ENCODE data around the gene ERICH6B.

The ERICH6B gene

DNA sequence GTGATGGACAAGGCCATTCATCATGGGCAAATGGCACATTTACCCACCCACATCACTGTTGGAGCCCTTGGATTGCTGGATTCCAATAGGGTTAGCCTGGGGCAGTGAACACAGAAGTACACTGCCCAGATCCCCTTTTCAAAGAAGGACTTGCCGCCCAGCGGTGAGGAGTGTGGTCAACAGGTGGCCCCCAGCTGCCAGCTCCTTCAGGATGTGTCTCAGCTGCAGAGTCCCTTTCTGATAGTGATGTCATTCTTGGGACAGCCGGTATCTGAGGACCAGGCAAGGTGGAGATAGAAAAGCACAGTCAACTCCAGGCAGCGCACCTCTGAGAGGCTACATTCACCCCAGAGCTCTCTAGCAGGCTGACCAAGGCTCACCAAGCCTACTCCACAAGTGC, 16.9 kb downstream of the ERICH6B start:
- FAIRE-seq: no peak

DNA sequence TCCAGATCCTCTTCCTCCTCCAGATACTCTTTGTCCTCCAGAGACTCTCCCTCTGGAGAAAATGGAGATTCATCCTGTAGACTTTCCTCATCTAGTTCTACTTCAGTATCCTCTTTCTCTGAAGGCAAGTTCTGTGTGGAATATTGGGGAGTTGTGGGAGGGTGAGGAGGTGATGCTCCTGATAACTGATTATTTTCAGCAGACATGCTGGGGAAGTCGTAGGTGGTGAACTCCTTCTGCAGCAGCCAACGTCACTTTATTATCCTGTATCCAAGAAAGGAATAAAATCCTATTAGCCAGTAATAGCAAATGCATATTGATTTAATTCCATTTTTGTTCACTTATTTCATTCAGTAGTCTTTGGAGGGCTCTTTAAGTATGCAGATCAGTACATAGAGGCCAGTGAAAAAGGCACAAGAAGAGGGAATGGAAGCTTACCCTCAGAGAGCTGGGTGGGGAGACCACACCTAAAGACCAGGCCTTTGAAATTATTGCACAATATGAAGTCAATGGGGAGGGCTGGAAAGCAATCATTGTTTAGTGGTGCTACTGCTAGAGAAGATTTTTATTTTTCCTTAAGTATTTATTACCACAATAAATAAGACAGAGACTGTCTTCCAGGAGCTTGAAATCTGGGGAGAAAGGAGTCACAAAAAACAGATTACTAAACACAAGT, 18.6 kb downstream of the ERICH6B start:
- FAIRE-seq: no peak

DNA sequence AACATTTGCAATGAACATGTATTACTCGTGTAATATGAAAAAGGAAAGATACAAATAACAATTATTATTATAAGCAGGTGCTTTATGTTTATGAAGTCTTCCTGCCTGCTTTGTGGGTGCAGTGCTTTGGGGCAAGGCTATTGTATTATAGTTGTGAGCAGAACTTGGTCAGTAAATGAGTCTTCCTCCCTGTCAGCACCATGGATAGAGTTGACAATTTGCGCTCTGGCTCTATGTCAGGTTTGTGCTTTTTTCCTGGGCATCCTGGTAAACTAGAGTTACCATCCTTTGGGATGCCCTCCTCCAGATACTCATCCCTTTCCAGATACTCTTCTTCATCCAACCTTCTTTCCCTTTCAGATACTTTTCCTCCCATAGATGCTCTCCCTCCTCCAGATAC, 19.6 kb downstream of the ERICH6B start:
- no peak for FAIRE-seq

DNA sequence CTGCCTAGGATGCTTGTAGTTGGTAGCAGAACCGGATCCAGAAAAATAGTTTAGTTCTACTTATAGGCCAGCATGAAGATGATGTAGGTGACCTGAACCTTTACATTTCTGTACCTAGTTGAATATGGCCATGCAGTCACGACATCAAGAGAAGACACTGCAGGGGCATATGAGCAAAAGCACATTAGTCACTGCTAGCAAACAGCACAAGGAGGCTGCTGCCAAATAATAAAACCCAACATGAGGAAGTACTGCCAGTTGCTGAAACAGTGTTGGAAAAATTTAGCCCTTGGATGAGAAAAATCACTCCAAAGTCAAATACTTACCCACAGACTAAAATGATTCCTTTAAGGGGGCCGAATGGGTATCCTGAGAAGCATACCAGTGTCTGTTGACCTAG, 20.8 kb downstream of the ERICH6B start:
- FAIRE-seq: no peak

DNA sequence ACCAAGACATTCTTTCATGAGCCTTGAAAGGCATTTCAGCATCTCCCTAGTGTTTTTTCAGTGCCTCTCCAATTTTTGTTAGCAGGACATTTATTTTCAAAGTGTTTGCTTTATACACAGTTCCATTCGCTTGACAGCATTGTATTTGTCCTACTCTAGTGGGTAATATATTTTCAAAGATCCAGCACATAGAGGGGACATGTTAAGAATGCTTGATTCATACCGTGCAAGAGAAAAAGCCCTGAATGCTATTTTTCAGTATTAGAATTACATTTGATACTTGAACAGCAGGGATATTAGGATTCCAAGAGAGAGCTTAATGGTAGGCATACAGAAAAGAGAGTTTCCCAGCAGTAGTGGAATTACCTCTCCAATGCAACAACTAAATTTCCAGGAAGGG, 21.3 kb downstream of the ERICH6B start:
- FAIRE-seq: no peak

DNA sequence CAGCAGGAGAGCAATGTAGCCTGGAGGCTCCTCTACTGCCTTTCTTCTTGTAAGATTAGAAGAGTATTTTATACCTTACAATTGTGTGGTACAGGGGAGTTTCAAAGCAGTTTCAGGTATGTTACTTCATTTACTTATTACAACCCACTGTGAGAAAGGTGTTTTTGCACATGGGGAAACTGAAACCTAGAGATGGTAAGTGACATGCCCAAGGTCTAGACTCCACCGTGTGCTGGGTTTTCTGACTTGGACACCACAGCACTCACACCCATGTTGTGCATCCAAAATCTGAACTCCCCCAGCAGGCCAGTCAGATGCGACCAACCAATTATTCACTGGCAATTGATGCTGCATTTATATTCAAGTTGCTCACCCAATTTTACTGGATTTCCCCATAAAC, 22.8 kb downstream of the ERICH6B start:
- FAIRE-seq: no peak

DNA sequence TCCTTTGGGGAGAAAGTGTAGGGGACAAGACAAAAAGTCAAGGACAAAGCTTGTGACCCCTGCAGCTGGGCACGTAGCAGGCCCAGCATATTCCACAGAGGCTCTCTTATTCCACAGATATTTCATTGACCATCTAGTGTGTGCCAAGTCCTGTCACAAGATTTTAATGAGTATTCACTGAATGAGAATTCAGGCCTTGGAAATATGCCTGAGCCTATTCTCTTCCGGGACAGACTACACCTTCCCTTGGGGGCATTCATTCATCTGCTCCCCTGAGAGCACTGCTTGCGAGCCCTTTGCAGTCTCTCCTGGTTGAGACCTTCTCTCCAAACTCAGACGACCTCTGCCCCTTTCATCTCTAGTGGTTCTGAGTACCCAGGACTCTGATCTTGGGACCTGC, 25.5 kb downstream of the ERICH6B start:
- FAIRE-seq: no peak

DNA sequence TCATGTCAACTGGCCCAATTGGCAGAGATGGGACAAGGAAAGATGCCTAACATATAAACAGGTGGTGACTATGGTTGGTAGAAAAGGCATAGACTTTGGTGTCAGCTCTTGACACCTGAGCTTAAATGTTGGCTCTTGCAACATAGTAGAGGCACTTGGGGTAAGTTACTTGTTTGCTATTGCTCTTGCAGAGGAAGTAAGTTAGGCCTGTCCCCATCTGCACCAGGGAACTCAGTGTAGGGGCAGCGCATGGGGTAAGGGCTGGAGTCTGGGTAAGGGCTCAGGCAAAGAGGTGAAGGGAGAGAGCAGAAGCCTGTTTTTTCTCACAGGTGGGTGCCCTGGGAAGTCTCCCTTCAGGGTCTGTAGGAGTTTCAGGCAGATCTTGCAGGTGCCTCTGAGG, 27.6 kb downstream of the ERICH6B start:
- no peak for FAIRE-seq

DNA sequence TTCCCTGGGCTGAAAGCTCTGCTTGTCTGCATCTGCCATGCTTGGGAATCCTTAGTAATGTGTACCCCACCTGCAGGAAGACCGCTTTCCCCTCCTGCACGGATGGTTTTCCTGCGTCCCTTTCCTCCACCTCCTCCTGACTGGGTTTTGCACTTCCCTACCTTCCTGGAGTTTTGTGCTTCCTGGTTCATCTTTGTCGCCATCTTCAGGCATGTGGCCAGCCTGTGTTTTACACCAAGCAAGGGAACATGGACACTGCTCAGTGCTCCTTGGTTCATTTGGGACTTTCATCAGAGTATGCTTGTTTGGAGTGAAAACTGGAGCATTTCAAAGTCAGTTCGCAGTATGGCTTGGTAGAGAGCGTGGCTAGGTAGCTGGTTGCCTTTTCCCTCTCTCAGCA, 30.7 kb downstream of the ERICH6B start:
- no peak for FAIRE-seq

DNA sequence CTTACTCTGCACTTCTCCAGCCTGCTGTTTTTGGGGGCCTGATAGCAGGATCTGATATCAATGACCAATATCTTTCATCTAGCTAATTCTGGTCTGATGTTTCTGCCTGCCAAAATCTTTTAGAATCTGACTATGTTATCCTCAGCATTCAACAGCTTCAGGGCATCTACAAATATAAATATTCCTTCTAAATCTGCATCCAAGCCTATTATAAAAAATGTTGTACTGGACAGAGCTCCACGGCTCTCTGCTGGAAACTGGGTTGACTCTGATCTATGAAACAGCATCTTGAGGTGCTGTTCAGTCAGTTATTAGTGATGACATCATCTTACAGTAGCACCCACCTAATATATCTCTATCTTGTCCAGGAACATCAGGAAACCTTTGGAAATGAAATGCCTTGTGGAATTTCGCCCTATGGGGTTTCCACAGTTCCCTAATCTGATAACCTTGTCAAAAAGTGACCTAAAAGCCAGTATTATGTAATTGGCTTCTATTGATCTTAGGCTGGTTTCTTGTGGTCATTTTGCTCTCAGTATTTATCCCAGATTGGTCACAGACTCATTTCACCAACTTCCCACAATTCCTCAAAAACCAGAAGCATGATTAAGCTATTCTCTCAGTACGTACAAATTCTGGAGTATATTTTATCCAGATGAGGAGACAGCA, 33.0 kb downstream of the ERICH6B start:
- no peak for FAIRE-seq

DNA sequence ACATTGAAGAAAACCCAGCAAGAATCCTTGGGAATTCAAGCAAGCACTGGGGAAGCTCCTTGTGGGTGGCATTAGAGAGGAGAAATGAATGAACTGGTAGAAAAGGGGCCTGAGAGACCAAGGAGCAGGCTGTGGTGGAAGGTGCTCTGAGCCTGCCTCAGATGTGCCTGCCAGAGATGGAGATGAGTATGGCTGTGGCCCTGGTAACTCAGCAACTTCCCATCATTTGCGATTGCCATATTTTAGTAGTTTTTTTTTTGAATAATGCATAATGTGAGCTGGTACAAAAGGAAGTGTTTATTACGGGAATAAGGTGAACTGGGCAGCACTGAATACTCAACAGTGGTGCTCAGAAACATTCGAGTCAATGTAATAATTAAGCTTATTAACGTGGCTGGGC, 39.1 kb downstream of the ERICH6B start:
- no peak for FAIRE-seq

DNA sequence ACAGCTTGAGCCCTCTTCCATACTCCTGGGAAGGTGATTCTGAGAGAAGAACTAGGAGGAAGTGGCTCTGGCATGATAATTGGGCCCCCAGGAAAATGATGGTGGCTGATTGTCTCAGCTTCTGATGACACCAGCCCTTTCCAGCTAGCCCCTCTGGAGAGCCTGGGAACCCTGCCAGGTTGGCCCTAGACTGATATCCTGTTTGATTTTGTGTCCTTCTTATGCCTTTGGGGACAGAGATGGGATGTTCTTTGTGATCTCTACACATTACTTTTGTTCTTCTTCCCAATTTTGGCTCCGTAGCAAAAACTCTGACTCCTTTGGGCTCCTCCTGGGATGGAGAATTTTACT, 39.7 kb downstream of the ERICH6B start:
- FAIRE-seq: no peak

DNA sequence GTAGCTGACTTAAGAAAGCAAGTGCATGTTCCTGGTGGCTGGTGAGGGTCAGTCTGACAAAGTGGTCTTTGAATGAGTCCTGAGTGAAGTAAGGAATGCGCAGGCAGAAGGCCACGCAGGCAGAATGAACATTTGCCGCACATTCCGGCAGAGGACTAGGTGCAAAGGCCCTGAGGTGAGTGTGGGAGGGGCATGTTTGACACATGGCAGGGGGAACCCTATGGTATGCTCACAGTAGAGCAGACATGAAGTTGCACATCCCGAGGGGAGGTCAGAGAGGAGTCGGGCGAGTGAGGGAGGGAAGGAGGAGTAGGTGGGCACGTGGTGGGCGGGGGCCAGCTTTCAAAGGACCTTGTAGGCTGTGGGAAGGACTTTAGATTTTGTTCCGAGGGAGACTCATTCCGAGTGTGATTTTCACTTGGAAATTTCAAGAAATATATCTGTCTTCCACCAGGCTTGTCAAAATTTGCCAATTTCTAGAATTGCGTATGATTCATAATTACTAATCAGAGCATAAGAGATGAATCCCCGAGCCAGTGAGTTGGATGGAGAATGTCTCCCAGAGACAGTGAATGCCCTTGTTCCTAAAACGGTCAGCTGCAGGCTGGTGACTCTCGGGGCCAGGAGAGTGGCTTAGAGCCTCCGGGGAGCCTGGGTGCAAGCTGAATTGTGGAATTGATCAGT, 40.3 kb downstream of the ERICH6B start:
- no peak for FAIRE-seq

DNA sequence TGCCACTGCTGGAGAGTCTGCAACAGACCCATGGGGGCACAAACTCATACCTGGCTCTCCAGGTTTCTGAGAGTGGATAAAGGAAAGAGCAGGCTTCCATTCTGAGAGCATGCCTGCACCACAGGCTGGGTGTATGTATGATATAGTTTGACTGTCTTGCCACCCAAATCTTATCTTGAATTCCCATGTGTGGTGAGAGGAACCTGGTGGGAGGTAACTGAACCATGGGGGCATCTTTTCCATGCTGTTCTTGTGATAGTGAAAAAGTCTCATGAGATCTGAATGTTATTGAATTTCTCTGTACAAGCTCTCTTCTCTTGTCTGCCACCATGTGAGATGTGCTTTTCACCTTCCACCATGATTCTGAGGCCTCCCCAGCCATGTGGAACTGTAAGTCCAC, 50.2 kb downstream of the ERICH6B start:
- FAIRE-seq: no peak

DNA sequence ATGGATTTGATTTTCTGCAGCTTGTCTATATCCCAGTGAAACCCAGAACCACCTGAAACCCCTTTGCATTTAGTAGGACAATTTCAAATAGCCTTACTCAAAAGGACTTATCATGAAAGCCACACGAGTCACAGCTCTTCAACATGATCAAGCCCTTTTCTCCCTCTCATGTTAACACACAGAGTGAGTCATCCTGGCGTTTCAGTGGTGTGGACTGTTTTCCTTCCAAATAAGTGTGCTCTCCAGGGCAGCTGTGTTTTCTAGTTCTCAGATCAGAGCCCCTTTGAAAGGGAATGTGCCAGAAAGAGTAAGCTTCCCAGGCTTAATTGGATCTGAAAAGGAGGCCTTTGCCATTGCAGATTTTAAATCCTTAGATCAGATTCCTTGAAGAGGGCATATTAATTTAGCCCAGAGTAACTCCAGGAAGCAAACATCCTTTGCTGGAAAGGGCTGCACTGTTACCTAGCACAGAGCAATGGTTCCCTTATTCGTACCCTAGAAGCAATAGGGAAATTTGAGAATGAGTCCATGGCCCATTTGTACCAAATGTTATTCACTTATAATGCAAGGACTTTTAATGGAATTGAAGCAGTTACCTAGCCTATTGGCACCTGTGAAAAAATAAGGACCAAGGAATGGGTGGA, 51.3 kb downstream of the ERICH6B start:
- FAIRE-seq: no peak

DNA sequence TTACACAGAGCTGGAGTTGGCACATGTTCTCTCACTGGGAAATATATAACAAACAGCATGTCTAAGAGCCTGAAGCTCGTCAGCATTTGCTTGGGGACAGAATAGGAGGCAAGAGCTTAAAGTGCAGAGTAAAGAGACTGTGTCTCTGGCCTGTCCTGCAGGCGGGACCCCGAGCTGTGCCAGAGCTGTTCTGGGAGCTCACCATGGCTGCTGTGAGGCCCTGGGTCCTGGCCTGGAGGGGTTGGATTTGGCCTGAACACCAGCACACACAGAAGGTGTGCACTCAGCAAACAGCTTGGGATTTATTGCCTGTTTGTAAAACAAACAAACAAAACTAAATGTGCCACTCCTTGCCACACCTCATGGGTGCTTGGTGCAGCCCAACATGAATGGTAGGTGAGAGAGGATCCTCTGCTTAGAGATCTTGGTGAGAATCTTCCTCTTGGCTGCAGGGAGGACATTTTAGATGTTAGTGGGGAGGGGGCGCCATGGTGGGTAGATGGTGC, 60.9 kb downstream of the ERICH6B start:
- FAIRE-seq: no peak

DNA sequence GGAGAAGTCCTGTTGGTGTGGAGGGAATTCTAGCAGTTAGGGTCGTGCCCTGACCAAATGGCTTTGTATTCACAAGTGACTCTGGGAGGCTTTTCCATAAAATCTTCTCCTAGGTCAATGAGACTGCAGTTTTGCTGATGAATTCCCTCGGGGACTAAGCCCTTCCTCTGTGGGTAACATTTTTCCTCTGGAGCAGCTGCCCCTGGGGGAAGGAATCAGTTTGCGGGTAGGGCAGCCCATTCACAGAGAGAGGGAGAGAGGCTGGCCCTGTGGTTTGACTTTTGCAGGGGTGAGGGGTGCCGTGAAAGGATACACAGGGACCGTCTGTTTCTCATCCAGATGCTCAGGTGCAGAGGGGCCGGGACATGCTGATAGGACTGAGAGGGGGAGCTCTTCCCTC, 67.3 kb downstream of the ERICH6B start:
- FAIRE-seq: no peak

DNA sequence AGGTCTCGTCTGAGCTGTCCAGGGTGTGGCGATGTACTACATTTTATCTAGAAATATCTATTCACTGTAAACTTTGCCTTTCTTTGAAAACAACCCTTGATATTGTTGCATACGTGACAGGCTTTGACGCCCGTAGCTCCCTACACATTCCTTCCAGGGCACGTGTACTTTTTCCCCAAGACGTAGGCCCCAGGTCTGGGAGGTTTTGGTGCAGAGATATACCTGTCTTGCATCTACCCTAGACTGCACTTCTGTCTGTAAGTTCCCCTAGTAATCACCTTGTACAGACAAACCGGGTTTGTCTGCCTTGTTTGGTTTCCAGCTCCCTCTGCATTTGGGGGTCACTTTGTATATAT, 69.2 kb downstream of the ERICH6B start:
- FAIRE-seq: no peak

DNA sequence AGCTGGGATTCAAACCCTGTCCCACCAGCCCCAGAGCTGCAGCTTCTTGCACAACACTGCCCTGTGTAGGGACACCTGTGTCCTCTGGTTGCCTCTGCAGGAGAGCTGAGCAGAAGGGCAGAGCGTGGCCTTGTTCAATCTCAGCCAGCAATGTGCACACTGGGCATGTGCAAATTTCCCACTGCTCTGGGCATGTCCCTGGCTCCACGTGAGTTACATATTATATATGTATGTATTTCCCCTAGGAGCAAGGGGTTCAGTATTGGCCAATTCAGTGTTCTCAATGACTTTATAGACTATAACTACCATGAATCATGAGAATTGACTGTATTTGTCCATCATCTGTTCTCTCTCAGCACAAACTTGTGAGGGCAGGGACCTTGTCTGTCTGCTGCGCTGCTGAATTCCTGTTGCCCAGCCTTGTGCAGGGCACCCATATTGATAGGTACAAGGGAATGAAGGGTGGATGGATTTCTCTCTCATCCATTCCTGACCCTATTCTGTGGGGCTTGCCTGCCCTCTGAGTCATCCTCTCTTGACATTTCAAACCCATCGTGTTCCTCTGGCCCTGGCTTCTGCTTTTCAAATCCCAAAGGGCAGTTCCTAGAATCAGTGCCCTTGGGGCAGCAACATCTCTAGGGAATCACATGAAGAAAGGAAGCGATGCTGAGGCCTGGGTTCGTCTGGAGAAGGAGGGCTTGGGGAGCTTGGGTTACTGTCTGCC, 69.7 kb downstream of the ERICH6B start:
- FAIRE-seq: no peak

DNA sequence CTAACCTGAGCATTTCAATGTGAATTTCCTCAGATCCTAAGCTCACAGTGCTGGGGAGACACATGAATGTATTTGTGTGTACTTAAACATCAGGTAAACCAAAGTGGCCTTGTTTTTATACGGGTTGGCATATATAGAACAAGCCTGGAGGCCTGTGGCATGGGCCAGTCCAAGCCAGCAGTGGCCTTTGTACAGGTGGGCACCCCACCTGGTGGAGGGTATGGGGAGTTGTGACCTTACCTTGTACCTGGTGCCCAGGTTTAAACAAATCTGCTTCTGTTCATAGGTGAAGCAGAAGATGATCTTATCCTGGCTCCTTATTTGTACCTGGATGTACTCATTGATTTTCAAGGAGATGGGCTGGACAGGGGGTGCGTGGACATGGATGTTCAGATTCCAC, 71.0 kb downstream of the ERICH6B start:
- FAIRE-seq: no peak

DNA sequence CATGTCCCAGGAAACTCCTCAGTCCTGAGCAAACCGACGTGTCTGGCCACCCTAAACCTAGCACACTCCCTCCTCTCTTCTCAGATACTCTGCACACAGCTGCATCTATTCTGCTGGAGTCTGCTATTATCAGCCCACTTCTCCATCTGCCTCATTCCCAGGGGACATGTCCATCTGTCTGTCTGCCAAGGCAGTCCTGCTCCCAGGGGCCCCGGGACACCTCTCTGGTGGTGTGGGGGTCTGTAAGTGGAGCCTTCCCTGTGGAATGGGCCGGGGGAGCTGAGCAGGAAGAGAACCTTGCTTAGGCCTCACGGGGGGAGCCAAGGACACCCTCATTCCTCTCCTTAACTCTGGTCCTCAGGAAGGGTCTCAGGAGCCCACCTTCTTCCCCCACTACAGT, 72.7 kb downstream of the ERICH6B start:
- FAIRE-seq: no peak

DNA sequence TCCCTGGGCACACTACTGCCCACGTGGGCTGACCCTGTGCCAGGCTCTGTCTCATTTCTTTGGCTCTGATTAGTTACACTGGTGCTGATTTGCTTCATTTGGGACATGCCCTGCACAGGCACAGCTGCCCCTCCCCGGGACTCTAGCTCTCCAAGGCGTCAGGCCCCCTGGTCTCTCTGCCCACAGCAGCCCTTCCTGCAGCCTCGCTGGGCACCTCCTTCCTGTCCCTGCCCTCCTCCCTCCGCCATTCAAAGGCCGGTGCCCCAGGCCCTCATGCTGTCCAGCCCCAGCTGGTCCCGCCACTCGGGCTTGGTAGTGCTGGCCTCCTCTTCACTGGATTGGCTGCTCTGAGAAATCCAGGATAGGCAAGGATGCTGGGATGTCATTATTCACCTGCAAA, 73.1 kb downstream of the ERICH6B start:
- FAIRE-seq: no peak

DNA sequence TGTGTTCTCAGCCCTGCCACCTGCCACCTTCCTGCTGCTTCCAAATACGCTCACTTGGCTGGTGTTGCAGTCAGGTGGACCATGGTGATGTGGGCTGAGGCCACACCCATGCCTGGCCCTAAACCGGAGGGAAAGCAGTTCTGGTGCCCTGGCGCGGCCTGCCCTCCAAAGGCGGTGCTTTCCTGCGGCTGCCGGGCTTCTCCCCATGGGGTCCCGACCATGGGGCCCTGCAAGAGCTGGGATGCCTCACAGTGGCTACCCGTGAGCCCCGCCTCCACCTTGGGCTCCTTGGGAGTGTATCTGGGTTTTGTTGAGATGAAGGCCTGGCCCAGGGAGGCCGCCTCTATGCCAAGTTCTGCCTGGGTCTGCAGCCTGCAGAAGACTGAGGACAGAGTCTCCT, 73.7 kb downstream of the ERICH6B start:
- no peak for FAIRE-seq

All from colon (tissue), 2 donors.